H1 (cell line): ENCODE data around the gene RRP1B. TPM values are rescaled to one million over a fixed set of nuclear protein-coding genes. Genes with fewer than 3 reads are reported as not detected.

Experiments
- CTCF ChIA-PET: fragments of 300-600 bp; sonication (Branson Sonifier 250); formaldehyde crosslinking; loops from one replicate; lab custom pipeline; 2021; ENCODE audit not compliant: partially characterized antibody; lab: Charles Lee
- POLR2A ChIA-PET: fragments of 300-600 bp; sonication (Branson Sonifier 250); formaldehyde crosslinking; loops from one replicate; lab custom pipeline; 2021; ENCODE audit warnings: inconsistent platforms; ENCODE audit not compliant: partially characterized antibody; lab: Charles Lee
- DNase-seq, 2 experiments: peaks; one replicate each; pipeline versions ENCODE4 v3.0.0 to v3.0.0-alpha.2; 2010 to 2022; ENCODE audit warnings: low spot score in 2 of 2, low read depth in 1 of 2, mixed read lengths in 1 of 2
- FAIRE-seq: peaks from 2 replicates; lab custom pipeline; 2011; peaks lifted over from hg19 to GRCh38; lab: Jason Lieb, UNC
- H2AFZ ChIP-seq: 2 replicates; pipeline ENCODE4 v1.8.1; 2012; ENCODE audit warnings: low read length, inconsistent platforms
- H2AK5ac ChIP-seq: 2 replicates; pipeline ENCODE4 v1.6.1; 2013; ENCODE audit warnings: low read depth, low read length
- H2BK120ac ChIP-seq: replicated peaks from 2 replicates; pipeline ENCODE3; 2013; ENCODE audit warnings: low read depth, low read length, inconsistent platforms
- H2BK12ac ChIP-seq: 2 replicates; pipeline ENCODE4 v1.6.1; 2013; ENCODE audit warnings: low read depth, low read length
- H2BK15ac ChIP-seq: 2 replicates; pipeline ENCODE4 v1.6.1; 2013; ENCODE audit warnings: low read length
- H2BK20ac ChIP-seq: 2 replicates; pipeline ENCODE4 v1.6.1; 2013; ENCODE audit warnings: low read length
- H2BK5ac ChIP-seq: 2 replicates; pipeline ENCODE4 v1.6.1; 2013; ENCODE audit warnings: low read depth, low read length
- H3K14ac ChIP-seq: 2 replicates; pipeline ENCODE4 v1.6.1; 2013; ENCODE audit warnings: inconsistent platforms; ENCODE audit not compliant: insufficient read length
- H3K18ac ChIP-seq: 2 replicates; pipeline ENCODE4 v1.6.1; 2013; ENCODE audit warnings: low read length; ENCODE audit errors: extremely low read depth
- H3K23ac ChIP-seq: 2 replicates; pipeline ENCODE4 v1.6.1; 2013; ENCODE audit warnings: inconsistent platforms; ENCODE audit not compliant: insufficient read length
- H3K23me2 ChIP-seq: 2 replicates; pipeline ENCODE4 v1.6.1; 2013; ENCODE audit warnings: low read depth, low read length
- H3K27ac ChIP-seq: 2 replicates; pipeline ENCODE4 v1.6.1; 2011; ENCODE audit warnings: low read depth, low read length, inconsistent platforms
- H3K27me3 ChIP-seq, 4 experiments: replicated peaks in 1 of 4; 1 replicate in 1 of 4; 2 replicates in 3 of 4; pipeline versions ENCODE4 v1.6.1 to v1.8.1; 2011 to 2013; ENCODE audit warnings: low read length in 3 of 4, mild to moderate bottlenecking in 3 of 4, inconsistent platforms in 2 of 4, mixed read lengths in 2 of 4, moderate library complexity in 1 of 4; ENCODE audit not compliant: control insufficient read depth in 3 of 4, insufficient read depth in 3 of 4; ENCODE audit errors: extremely low read depth in 1 of 4
- H3K36me3 ChIP-seq, 4 experiments: 2 replicates each; pipeline versions ENCODE4 v1.6.1 to v1.8.1; 2011 to 2013; ENCODE audit warnings: mild to moderate bottlenecking in 4 of 4, low read length in 3 of 4, moderate library complexity in 2 of 4, control low read depth in 1 of 4, inconsistent platforms in 1 of 4; ENCODE audit not compliant: insufficient read depth in 4 of 4, control insufficient read depth in 2 of 4
- H3K4ac ChIP-seq: replicated peaks from 2 replicates; pipeline ENCODE3; 2013; ENCODE audit warnings: low read length, low read depth, mixed read lengths, inconsistent platforms; ENCODE audit not compliant: insufficient read length
- H3K4me1 ChIP-seq, 4 experiments: replicated peaks in 1 of 4; 1 replicate in 1 of 4; 2 replicates in 3 of 4; pipeline versions ENCODE4 v1.6.1 to v1.8.1; 2011 to 2013; ENCODE audit warnings: low read length in 3 of 4, inconsistent platforms in 2 of 4, mixed read lengths in 1 of 4; ENCODE audit not compliant: insufficient read depth in 4 of 4, control insufficient read depth in 3 of 4
- H3K4me2 ChIP-seq, 2 experiments: 2 replicates each; pipeline versions ENCODE4 v1.6.1 to v1.8.1; 2011 to 2013; ENCODE audit warnings: low read depth in 2 of 2, low read length in 2 of 2, control low read depth in 1 of 2, inconsistent platforms in 1 of 2, mild to moderate bottlenecking in 1 of 2; ENCODE audit not compliant: insufficient read depth in 1 of 2
- H3K4me3 ChIP-seq, 4 experiments: fragments of 200-600, 300-600 bp in 1 of 4; sonication (generic), shearing (Covaris generic), sonication (Bioruptor Twin) in 1 of 4; 2 replicates each; pipeline versions ENCODE4 v1.5.1 to v1.8.1; 2011 to 2016; ENCODE audit warnings: low read length in 4 of 4, low read depth in 3 of 4, control low read depth in 2 of 4, inconsistent platforms in 2 of 4, mild to moderate bottlenecking in 2 of 4, mixed read lengths in 1 of 4, moderate library complexity in 1 of 4; ENCODE audit not compliant: insufficient read depth in 2 of 4; ENCODE audit errors: extremely low read depth in 1 of 4
- H3K56ac ChIP-seq: replicated peaks from 2 replicates; pipeline ENCODE3; 2013; ENCODE audit warnings: low read depth, mild to moderate bottlenecking, mixed read lengths, low read length, inconsistent platforms; ENCODE audit not compliant: insufficient read length
- H3K79me1 ChIP-seq: 2 replicates; pipeline ENCODE4 v1.6.1; 2013; ENCODE audit warnings: low read depth, low read length, control low read depth
- H3K79me2 ChIP-seq, 2 experiments: 2 replicates each; pipeline versions ENCODE4 v1.6.1 to v1.8.1; 2012 to 2013; ENCODE audit warnings: low read length in 2 of 2, mild to moderate bottlenecking in 2 of 2, inconsistent platforms in 1 of 2; ENCODE audit not compliant: insufficient read depth in 2 of 2, control insufficient read depth in 1 of 2
- H3K9ac ChIP-seq, 4 experiments: replicated peaks in 1 of 4; 1 replicate in 1 of 4; 2 replicates in 3 of 4; pipeline versions ENCODE4 v1.6.1 to v1.8.1; 2011 to 2013; ENCODE audit warnings: low read depth in 3 of 4, low read length in 3 of 4, control low read depth in 2 of 4, mild to moderate bottlenecking in 2 of 4, moderate library complexity in 2 of 4, inconsistent platforms in 1 of 4; ENCODE audit errors: extremely low read depth in 1 of 4
- H3K9me3 ChIP-seq, 2 experiments: 2 replicates each; pipeline versions ENCODE4 v1.6.1 to v1.8.1; 2012 to 2013; ENCODE audit warnings: mild to moderate bottlenecking in 2 of 2, moderate library complexity in 2 of 2, control low read depth in 1 of 2, inconsistent platforms in 1 of 2, low read depth in 1 of 2, low read length in 1 of 2, mixed read lengths in 1 of 2; ENCODE audit not compliant: insufficient read depth in 2 of 2
- H4K20me1 ChIP-seq, 2 experiments: replicated peaks in 1 of 2; 2 replicates each; pipeline versions ENCODE3 to v1.8.1; 2011 to 2013; ENCODE audit warnings: inconsistent platforms in 2 of 2, low read length in 2 of 2, mild to moderate bottlenecking in 1 of 2; ENCODE audit not compliant: insufficient read depth in 2 of 2, control insufficient read depth in 1 of 2
- H4K5ac ChIP-seq: 2 replicates; pipeline ENCODE4 v1.6.1; 2013; ENCODE audit warnings: low read length, low read depth, mixed read lengths, inconsistent platforms; ENCODE audit not compliant: insufficient read length
- H4K8ac ChIP-seq: 2 replicates; pipeline ENCODE4 v1.8.0; 2013; ENCODE audit warnings: mild to moderate bottlenecking, moderate library complexity, low read length, inconsistent platforms; ENCODE audit not compliant: insufficient read depth; ENCODE audit errors: extremely low read depth
- H4K91ac ChIP-seq: replicated peaks from 2 replicates; pipeline ENCODE3; 2013; ENCODE audit warnings: low read length, mixed read lengths, inconsistent platforms; ENCODE audit not compliant: insufficient read length
- ATF2 ChIP-seq: IDR thresholded peaks from 2 replicates; pipeline ENCODE4 v1.6.1; 2012; ENCODE audit warnings: low read length, inconsistent platforms
- EZH2 ChIP-seq: fragments of 200-600 bp; sonication (generic); IDR thresholded peaks from 2 replicates; pipeline ENCODE4 v1.7.1; 2012; ENCODE audit warnings: low read depth, mild to moderate bottlenecking, moderate library complexity, low read length, inconsistent platforms; ENCODE audit not compliant: severe bottlenecking
- JUN ChIP-seq: IDR thresholded peaks from 2 replicates; pipeline ENCODE4 v1.6.1; 2011; ENCODE audit warnings: low read depth, mild to moderate bottlenecking, improper control_type of control experiment, low read length
- KDM5A ChIP-seq: fragments of 200-600 bp; IDR thresholded peaks from 2 replicates; pipeline ENCODE4 v1.7.1; 2012; ENCODE audit warnings: mild to moderate bottlenecking, low read length, inconsistent platforms, mixed read lengths
- NANOG ChIP-seq: IDR thresholded peaks from 2 replicates; pipeline ENCODE4 v1.6.1; 2011; ENCODE audit warnings: low read length, low read depth, mild to moderate bottlenecking, inconsistent platforms; ENCODE audit not compliant: insufficient read depth, poor library complexity, severe bottlenecking
- POLR2AphosphoS5 ChIP-seq: IDR thresholded peaks from 2 replicates; pipeline ENCODE4 v1.6.1; 2011; ENCODE audit warnings: low read depth, low read length
- RNF2 ChIP-seq: fragments of 200-900, 300-1000 bp; sonication (generic); IDR thresholded peaks from 2 replicates; pipeline ENCODE4 v1.7.1; 2016; ENCODE audit warnings: borderline replicate concordance, low read depth, mild to moderate bottlenecking, antibody characterized with exemption, low read length; ENCODE audit not compliant: poor library complexity, severe bottlenecking; ENCODE audit errors: missing control alignments
- SIX5 ChIP-seq: IDR thresholded peaks from 2 replicates; pipeline ENCODE4 v1.6.1; 2011; ENCODE audit warnings: mild to moderate bottlenecking, low read depth, low read length
- WGBS, 2 experiments: shearing (Covaris generic) in 1 of 2; methylation state at CpG; one replicate each; pipeline versions ENCODE4 v1.1.6 to v1.1.7; 2013 to 2015; ENCODE audit warnings: low lambda C conversion rate in 2 of 2, mixed read lengths in 2 of 2, inconsistent platforms in 1 of 2, low coverage in 1 of 2, missing lambda C conversion rate in 1 of 2; ENCODE audit not compliant: insufficient replicate concordance in 2 of 2, insufficient coverage in 1 of 2, insufficient read length in 1 of 2; ENCODE audit errors: extremely low coverage in 1 of 2, missing lambda C conversion rate in 1 of 2; 5-methylcytosine and 5-hydroxymethylcytosine counted together
- polyA plus RNA-seq, 7 experiments: library from polyadenylated mRNA; depleted of rRNA in 3 of 7; stranded (reverse) in 5 of 7; unstranded in 2 of 7; fragments of >200 nt in 5 of 7; fragments of 200-250 nt in 2 of 7; gene quantifications; 1 replicate in 5 of 7; 2 replicates in 1 of 7; 4 replicates in 1 of 7; pipeline versions ENCODE4 v1.2.1 to v1.2.3, GENCODE V29; 2011 to 2013; ENCODE audit warnings: missing spikeins in 2 of 7, mixed read lengths in 2 of 7
- total RNA-seq: library from RNA; stranded (reverse); fragmentation: NEBNext Ultra II Directional; extraction: Animal tissue kit (Norgen Biotek cat#: 25700); gene quantifications from 2 replicates; pipeline ENCODE4 v1.2.1, GENCODE V29; 2021

RRP1B gene
- total and polyA plus RNA-seq, 2 of the 8 experiments (the other 6 are each of a cell fraction or from before 2014, with no cell fraction given) = 25.8 to 97.3 TPM

- Histone ChIP-seq H2BK15ac (0 out of 2 replicates have a peak overlapping the region, but pooled peaks have one; percentile 61), H3K79me2 (no peaks in the 10 kb centered on the region), H4K20me1 (no peaks in the 10 kb centered on the region), H3K36me3 (no peaks in the 10 kb centered on the region), H3K27ac (no peak overlapping the region), H4K8ac (no peak overlapping the region), H2AK5ac (0 out of 2 replicates have a peak overlapping the region, but pooled peaks have one; percentile 53), H2BK5ac (peak overlapping the region; percentile 52; the same call in 1 of the 2 replicates), H3K18ac (peak overlapping the region; percentile 36; the same call in 1 of the 2 replicates), H3K9ac (no peak overlapping the region), H3K27me3 (peaks cover 0 to 4% (median 2%) of the 10 kb centered on the region in 4 experiments; a peak in 1 of 7 replicates), H3K23ac (no peak overlapping the region), H2BK20ac (0 out of 2 replicates have a peak overlapping the region, but pooled peaks have one; percentile 32), H2BK120ac (no peak overlapping the region), H3K56ac (no peak overlapping the region), H3K23me2 (no peaks in the 10 kb centered on the region), H2AFZ (no peak overlapping the region), H3K4me2 (no peak overlapping the region), H3K9me3 (no peaks in the 10 kb centered on the region), H3K4ac (no peak overlapping the region), H4K5ac (no peak overlapping the region), H2BK12ac (peak overlapping the region; percentile 68; the same call in 1 of the 2 replicates), H3K79me1 (no peaks in the 10 kb centered on the region), H3K4me1 (peaks cover 0 to 6% (median 4%) of the 10 kb centered on the region in 4 experiments; a peak in 5 of 7 replicates), H3K14ac (no peak overlapping the region), H4K91ac (no peak overlapping the region), H3K4me3 (no peak overlapping the region)
- FAIRE-seq (no peak), DNase-seq (no peak)
- ChIA-PET CTCF (interaction anchor here (1.0 to 2.0 kb wide), 2 partner anchors 16 to 20 kb away, joined by 4 to 7 read pairs; no protein-coding TSS in a partner anchor), POLR2A (interaction anchor here (1.2 kb wide), 1 partner anchor 10 kb away, joined by 6 read pairs; no protein-coding TSS in a partner anchor)
- TF ChIP-seq SIX5 (no peak), NANOG (no peak), POLR2AphosphoS5 (no peak), JUN (no peak), ATF2 (no peak), EZH2 (no peak), KDM5A (no peak), RNF2 (no peak)
- WGBS, 2 experiments = 86% methylated on average over 13 of the region's 13 CpGs; no CpG with 5 or more reads in 1 of the 2 experiments
Measured at GRCh38 chr21:43712268-43712942, 53.0 kb downstream of the RRP1B start.
